Measurements from ENCODE around the gene KIF18A.
"Not testable (repeated sequence)": the region's sequence is repeated elsewhere in the genome, so short reads cannot be mapped to it uniquely, and the experiment has no call there.

KIF18A gene

DNA sequence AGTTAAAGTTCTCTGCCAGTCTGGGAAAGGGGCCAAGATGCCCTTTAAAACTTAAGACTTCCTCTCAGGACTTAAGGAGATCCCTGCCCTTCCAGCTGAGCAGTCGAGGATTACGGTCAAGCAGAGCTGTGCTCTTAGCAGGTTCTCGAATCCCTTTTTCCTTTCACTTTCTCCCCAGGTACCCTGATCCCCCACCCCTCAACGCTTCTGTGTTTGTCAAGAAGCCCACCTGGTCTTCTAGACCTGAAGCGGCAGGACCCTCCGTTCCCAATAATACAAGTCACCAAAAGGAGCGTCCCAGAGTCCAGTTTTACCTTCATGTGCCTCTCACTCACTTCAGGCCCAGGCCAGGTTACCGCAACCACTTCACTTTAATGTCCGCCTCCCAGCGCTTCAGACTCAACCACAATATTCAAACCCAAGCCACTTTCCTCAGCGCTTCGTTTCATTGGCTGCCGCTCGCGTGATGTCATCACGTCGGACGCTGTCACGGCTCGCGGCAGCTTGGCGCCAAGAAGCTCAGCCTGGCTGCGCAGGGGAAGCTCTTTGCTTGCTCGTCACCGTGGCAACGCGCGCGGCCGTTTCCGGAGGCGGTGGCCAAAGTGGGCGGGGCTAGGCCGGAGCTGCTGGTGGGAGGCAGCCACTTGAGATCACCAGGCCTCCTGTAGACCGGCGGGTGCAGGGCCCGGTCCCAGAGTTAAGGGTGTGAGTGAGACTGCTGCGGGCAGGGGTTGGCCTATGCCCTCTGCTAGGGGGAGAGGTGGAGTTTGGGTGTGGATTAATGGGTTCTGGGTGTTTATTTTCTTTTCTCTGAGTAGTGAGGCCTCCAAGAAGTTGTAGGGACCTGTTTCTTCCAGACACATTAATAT, at the start of gene KIF18A, which contains the start of gene METTL15:
TSS of gene KIF18A (minus strand) at position 407 of the 869 bp plus-strand sequence. CDS start 10,209 bp downstream, outside the sequence.
TSS of gene METTL15 (plus strand) at position 639 of the 869 bp plus-strand sequence. CDS start 4,947 bp downstream, outside the sequence.
- peak; percentile 98 to 99 for DNase-seq (ENCODE audit: extremely low read depth in 1 of 2, low read depth in 1 of 2)

- DNase-seq (ENCODE audit: extremely low read depth in 1 of 2, low read depth in 1 of 2): no peak
Measured at GRCh38 chr11:28153586-28153985, 45.6 kb upstream of the KIF18A start.

- DNase-seq (ENCODE audit: extremely low read depth in 1 of 2, low read depth in 1 of 2): no peak
Measured at GRCh38 chr11:28152743-28153142, 44.8 kb upstream of the KIF18A start.

- no peak for DNase-seq (ENCODE audit: extremely low read depth in 1 of 2, low read depth in 1 of 2)
Measured at GRCh38 chr11:28146123-28146751, 38.3 kb upstream of the KIF18A start.

- DNase-seq (ENCODE audit: extremely low read depth in 1 of 2, low read depth in 1 of 2): no peak
Measured at GRCh38 chr11:28144808-28145207, 36.9 kb upstream of the KIF18A start.

DNA sequence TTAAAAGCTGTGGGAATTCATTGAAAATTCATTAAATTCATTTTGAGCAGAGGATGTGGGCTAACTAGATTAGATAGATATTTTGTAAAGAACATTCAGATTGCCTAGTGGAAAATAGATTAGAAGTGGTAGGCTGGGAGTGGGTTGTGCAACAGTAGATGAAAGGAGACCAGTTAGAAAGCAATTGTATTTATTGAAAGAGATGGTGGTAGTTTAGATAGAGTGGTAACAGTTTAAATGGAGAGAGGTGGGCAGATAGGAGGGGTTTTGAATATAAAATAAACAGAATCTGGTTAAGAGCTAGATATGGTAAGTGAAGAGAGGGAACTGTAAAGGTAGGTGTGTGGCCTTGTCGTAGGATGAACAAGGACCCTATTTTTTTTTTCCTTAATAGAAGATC, 34.8 kb upstream of the KIF18A start:
- no peak for DNase-seq (ENCODE audit: extremely low read depth in 1 of 2, low read depth in 1 of 2)

- no peak for DNase-seq (ENCODE audit: extremely low read depth in 1 of 2, low read depth in 1 of 2)
Measured at GRCh38 chr11:28140689-28141455, 32.9 kb upstream of the KIF18A start.

DNA sequence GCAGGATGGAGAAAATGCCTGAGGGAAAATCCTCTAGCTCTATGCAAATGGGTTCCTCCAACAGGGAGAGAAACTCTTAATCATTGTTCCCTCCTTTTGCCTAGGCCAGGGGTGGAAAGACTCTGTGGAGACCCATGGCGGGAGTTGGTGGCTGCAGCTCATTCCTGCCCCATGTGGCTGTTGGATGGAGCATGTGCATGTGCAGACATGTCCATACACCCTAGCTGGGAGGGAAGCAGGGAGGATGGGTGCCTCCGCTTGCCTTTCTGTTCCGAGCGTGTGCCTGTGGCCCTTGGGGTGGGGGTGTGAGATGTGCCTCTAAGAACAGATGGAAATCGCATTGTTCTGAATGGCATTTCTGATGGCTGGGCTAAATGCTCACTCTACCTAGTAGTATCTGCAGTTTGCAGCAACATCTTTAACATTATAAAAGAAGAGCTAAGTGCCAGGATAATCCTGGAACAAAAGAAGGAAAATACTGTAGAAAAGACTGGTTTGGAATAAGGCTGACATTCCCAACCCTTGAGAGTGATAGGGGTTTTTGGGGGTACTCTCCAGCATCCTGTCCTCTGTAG, 32.0 kb upstream of the KIF18A start:
- no peak for DNase-seq (ENCODE audit: extremely low read depth in 1 of 2, low read depth in 1 of 2)

GRCh38 chr11:28137832-28138231, 29.9 kb upstream of the KIF18A start:
- DNase-seq (ENCODE audit: extremely low read depth in 1 of 2, low read depth in 1 of 2): no peak

DNA sequence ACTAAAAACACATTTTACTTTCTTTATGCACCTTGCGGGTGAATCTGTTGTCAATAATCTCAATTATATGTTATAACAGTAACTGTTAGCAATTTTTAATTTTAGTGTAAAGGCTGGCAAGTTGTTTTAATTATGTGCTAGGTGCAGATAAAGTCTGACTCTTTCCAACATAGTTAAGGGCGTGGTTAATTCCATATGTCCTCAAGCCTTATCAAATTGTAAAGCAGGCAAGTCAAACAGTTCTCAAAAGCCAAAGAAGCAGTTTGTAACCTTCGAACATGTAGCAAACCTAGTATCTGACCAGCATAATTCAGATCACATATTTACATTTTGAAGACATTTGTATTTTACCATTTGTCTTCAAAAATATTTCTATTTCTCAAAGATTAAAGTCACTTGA, 29.4 kb upstream of the KIF18A start:
- DNase-seq (ENCODE audit: extremely low read depth in 1 of 2, low read depth in 1 of 2): no peak

GRCh38 chr11:28136157-28136556, 28.2 kb upstream of the KIF18A start:
- DNase-seq (ENCODE audit: extremely low read depth in 1 of 2, low read depth in 1 of 2): not testable (repeated sequence)

GRCh38 chr11:28133146-28133545, 25.2 kb upstream of the KIF18A start:
- no peak for DNase-seq (ENCODE audit: extremely low read depth in 1 of 2, low read depth in 1 of 2)

GRCh38 chr11:28132548-28132947, 24.6 kb upstream of the KIF18A start:
- no peak for DNase-seq (ENCODE audit: extremely low read depth in 1 of 2, low read depth in 1 of 2)

- DNase-seq (ENCODE audit: extremely low read depth in 1 of 2, low read depth in 1 of 2): no peak
Measured at GRCh38 chr11:28123151-28123581, 15.2 kb upstream of the KIF18A start.

DNA sequence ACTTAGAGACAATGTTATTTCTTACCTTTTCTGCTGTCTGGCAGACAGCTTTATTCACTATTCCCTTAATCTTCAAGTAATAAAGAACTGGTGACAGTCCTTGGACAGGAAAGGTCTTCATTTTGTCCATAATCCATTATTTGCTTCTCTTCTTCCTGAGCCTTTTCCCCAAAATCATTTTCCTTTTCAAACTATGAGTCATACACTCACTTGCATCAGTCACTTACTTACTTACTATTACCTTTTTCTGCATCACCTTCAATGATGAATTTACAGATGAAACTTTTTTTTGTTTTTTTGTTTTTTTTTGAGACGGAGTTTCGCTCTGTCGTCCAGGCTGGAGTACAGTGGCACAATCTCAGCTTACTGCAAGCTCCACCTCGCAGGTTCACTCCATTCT, 9.8 kb upstream of the KIF18A start:
- no peak for DNase-seq (ENCODE audit: extremely low read depth in 1 of 2, low read depth in 1 of 2)

DNA sequence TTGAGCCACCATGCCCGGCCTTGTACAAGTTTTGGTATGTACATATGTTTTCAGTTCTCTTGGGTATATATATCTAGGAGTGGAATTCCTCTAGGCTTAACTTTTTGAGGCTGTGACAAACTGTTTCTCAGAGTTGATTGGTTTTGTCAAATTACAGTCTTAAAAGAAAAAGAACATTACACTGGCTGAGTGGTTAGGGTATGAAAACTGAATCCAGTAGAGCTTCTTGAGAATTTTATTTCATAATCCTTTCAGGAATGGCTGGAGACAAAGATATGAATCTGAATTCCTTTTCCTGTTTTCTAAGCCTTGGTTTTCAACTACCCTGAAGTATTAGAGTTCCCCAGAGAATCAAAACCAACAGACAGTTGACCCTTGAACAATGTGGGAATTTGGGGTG, 6.8 kb upstream of the KIF18A start:
- DNase-seq (ENCODE audit: extremely low read depth in 1 of 2, low read depth in 1 of 2): no peak

GRCh38 chr11:28114116-28114515, 6.2 kb upstream of the KIF18A start:
- no peak for DNase-seq (ENCODE audit: extremely low read depth in 1 of 2, low read depth in 1 of 2)

DNA sequence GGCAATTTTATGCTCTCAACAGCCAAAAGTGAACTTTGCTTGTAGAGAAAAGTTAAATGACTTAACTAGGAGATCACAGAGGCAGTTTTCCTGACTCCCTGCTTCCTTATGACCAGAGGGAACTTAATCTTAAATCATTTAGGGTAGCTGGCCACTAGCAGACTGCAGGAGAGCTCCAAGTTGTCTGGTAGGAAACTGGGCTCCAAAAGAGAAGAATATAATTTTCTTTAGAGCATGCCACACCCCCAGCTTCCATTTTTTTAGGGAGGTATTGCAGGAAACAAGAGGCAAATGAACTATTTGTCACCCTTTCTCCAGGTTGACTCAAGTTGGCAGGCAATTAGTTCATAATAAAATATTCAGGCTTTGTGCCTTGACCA, 2.9 kb upstream of the KIF18A start:
- no peak for DNase-seq (ENCODE audit: extremely low read depth in 1 of 2, low read depth in 1 of 2)

- DNase-seq (ENCODE audit: extremely low read depth in 1 of 2, low read depth in 1 of 2): peak in 1 of 2 donors; percentile 55
Measured at GRCh38 chr11:28110108-28110820, 2.3 kb upstream of the KIF18A start.

DNA sequence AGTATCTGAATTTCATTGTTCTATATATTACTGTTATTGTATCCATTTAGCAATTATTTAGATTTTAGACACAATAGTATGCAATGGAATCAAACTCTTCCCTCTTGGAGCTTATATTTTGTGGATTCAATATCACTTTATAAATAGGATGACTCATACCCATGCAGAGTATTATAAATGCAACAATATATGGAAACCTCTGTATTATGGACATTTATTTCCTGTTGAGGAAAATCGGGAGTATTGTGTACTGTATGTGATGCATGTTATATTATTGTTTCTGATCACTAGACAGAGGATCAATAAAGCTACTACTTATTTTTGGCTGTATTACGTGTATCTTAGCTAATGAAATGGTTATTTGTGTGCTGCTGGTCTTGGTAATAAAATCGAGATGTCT, 1.0 kb upstream of the KIF18A start:
- no peak for DNase-seq (ENCODE audit: extremely low read depth in 1 of 2, low read depth in 1 of 2)
